GM19023 (cell line): Measurements from ENCODE around the gene POLR3A.
A peak's percentile ranks its signal among the peaks of the same experiment; 100 is the strongest.

Experiments used
- ATAC-seq: cut with Tn5 transposase; IDR thresholded peaks from one replicate; pipeline ENCODE4 v1.9.1; 2021; ENCODE audit warnings: mild to moderate bottlenecking, moderate library complexity; ENCODE audit not compliant: unreplicated experiment

POLR3A gene

GRCh38 chr10:77959887-77960455, 69.3 kb downstream of the POLR3A start:
- ATAC-seq = no peak

GRCh38 chr10:77959384-77959783, 69.9 kb downstream of the POLR3A start:
- no peak for ATAC-seq

GRCh38 chr10:77955136-77955535, 74.2 kb downstream of the POLR3A start:
- no peak for ATAC-seq

GRCh38 chr10:77949167-77949566, 80.1 kb downstream of the POLR3A start:
- no peak for ATAC-seq

- ATAC-seq = no peak
These were observed 83.2 kb downstream of the POLR3A start for GRCh38 chr10:77946084-77946483.

GRCh38 chr10:77944519-77944918, 84.8 kb downstream of the POLR3A start:
- no peak for ATAC-seq

- no peak for ATAC-seq
These were observed 86.0 kb downstream of the POLR3A start for GRCh38 chr10:77943121-77943901.

- ATAC-seq = no peak
These were observed 87.5 kb downstream of the POLR3A start for GRCh38 chr10:77941790-77942189.

GRCh38 chr10:77940627-77941026, 88.7 kb downstream of the POLR3A start:
- no peak for ATAC-seq

GRCh38 chr10:77940225-77940624, 89.1 kb downstream of the POLR3A start:
- ATAC-seq = no peak

- ATAC-seq = no peak
These were observed 89.7 kb downstream of the POLR3A start for GRCh38 chr10:77939561-77940001.

- ATAC-seq = no peak
These were observed 92.4 kb downstream of the POLR3A start for GRCh38 chr10:77936697-77937567.

GRCh38 chr10:77932016-77932715, 97.1 kb downstream of the POLR3A start:
- no peak for ATAC-seq

- no peak for ATAC-seq
These were observed 101.7 kb downstream of the POLR3A start for GRCh38 chr10:77927402-77928246.

GRCh38 chr10:77926566-77927401, 102.5 kb downstream of the POLR3A start, which contains the start of gene DLG5:
Gene DLG5, minus strand, starts transcription at chr10:77926755. Its CDS starts 235 bp downstream, at chr10:77926520.
- peak; percentile 46 for ATAC-seq

- peak; percentile 51 for ATAC-seq
These were observed 103.3 kb downstream of the POLR3A start for GRCh38 chr10:77925795-77926565.

GRCh38 chr10:77925410-77925794, 103.9 kb downstream of the POLR3A start:
- no peak for ATAC-seq

- ATAC-seq = no peak
These were observed 106.6 kb downstream of the POLR3A start for GRCh38 chr10:77922566-77923179.
